ENCODE results near the gene PTH2R.
"Not testable (repeated sequence)": the region's sequence is repeated elsewhere in the genome, so short reads cannot be mapped to it uniquely, and the experiment has no call there.

The PTH2R gene

DNA sequence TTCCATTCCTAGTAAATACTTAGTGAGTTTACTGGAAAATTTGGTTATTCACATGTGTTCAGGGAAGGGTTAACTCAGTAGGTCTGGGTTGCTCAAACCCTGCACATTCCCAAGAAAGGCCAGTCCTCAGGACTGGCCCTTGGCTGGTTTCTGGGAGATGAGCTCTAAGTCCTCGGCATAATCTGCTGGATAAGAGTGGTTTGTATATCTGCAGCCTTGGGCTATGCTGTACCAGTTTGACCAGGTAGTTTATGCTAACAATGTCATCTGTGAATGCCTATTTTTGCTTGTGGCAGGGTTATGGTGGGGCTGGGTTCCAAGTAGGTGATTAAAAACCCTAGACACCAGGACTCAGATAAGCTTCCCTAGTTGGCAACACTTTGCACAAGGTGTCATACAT, 7.4 kb upstream of the PTH2R start:
- no peak for DNase-seq

GRCh38 chr2:208407667-208408066, 1.1 kb downstream of the PTH2R start:
- DNase-seq, result no peak

DNA sequence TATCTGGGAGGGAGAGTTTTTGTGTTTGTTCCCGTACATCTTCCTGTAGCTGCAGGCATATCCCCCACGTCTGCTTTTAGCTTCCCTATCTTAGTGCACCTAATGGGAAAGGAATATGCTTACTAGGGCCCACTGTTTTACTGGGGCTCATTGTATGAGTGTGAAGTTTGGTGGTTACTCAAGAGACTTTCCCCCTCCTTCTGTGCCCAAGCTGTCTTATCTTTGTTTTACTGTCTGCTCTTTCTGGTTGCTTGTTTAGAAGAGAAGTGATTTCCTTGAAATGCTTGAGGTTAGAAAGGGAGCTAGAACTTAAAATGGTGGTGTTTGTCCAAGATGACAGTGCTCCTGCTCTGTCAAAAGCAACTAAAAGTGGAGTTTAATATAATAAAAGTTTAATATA, 7.3 kb downstream of the PTH2R start:
- no peak for DNase-seq

GRCh38 chr2:208415255-208415654, 8.7 kb downstream of the PTH2R start:
- no peak for DNase-seq

DNA sequence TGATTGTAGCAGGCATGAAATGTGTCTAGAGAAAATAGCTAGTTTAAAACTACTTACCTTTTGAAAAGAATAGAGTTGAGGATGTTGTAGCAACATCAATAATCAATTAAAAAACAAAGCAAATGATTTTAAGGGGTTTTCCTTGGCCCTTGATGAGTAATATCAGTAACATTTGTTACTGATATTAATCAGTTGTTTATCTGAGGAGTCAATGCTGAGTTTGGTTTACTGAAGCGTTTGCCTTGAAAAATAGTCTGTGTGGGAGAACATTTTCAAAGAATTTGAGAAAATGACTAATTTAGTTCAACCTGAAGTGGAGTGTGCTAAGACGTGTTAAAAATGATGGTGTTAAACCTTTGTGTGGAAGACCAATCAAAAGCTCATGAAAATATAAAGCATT, 9.3 kb downstream of the PTH2R start:
- DNase-seq, result no peak

GRCh38 chr2:208426412-208427045, 19.9 kb downstream of the PTH2R start:
- DNase-seq, result no peak

GRCh38 chr2:208437755-208438154, 31.2 kb downstream of the PTH2R start:
- no peak for DNase-seq

GRCh38 chr2:208440716-208441115, 34.1 kb downstream of the PTH2R start:
- no peak for DNase-seq

DNA sequence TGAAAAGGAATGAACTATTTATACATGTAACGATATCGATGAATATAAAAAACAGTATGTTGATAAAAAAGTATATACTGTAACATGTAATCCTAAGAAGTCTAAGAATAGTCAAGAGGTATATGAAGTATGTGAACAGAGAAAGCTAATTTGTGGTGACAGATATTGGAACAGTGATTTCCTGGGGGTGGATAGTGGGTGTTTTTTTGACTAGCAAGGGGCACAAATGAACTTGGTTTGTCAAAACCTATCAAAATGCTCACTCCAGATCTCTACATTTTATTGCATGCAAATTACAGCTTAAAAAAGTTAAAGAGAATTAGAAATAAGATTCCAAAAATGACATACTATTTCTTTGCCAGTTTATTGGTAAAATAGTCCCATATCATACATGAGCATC, 35.4 kb downstream of the PTH2R start:
- DNase-seq, result no peak

DNA sequence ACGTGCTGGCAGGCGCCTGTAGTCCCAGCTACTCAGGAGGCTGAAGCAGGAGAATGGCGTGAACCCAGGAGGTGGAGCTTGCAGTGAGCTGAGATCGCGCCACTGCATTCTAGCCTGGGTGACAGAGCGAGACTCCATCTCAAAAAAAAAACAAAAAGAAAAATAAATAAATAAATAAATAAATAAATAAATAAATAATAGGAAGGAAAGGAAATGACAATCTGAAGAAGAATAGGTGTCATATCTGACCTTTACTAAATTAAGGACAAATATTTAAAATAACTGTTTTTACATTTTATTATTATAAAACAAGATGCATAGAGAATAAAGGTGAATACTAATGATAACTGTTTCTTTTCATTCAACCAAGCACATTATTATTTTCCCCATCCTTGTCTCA, 40.9 kb downstream of the PTH2R start:
- not testable (repeated sequence) for DNase-seq

DNA sequence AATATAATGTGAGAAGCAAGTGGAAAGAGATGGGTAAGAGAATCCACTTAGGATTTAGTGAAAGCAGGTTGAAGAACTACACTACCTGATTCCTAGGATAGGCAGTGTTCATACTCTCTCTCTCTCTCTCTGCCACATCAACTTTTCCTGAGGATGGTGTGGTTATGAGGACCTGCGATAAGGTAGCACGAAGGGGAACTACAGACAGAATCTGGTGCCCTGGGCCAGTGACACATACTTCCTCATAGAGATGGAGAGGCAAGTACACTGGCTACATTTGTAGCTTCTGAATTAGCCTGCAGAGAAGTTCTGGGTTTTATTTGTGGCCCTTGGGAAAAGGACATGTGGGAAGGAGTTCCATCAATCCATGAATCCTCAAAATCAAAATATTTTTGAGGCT, 44.5 kb downstream of the PTH2R start:
- no peak for DNase-seq

- DNase-seq, result no peak
Measured at GRCh38 chr2:208454861-208455260, 48.3 kb downstream of the PTH2R start.

DNA sequence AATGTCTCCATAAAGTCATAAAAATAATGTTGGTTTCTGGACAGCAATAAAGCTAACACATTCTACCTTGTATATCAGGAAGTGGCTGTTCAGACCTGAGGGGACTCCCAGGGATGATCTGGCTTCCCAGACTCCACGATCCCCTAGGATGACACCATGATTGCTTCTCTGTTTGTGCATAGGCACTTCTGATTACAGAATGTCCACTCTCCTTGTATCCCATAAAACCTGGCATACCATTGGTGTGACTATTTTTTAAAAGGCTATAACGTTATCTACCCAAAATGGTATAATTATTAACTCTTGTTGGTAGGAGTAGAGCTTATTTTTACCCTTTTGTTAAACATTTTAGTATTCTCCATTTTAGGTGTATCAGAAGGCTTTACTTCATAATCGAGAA, 57.1 kb downstream of the PTH2R start:
- no peak for DNase-seq

GRCh38 chr2:208464205-208464604, 57.6 kb downstream of the PTH2R start:
- no peak for DNase-seq

- no peak for DNase-seq
Measured at GRCh38 chr2:208466151-208466919, 59.7 kb downstream of the PTH2R start.

DNA sequence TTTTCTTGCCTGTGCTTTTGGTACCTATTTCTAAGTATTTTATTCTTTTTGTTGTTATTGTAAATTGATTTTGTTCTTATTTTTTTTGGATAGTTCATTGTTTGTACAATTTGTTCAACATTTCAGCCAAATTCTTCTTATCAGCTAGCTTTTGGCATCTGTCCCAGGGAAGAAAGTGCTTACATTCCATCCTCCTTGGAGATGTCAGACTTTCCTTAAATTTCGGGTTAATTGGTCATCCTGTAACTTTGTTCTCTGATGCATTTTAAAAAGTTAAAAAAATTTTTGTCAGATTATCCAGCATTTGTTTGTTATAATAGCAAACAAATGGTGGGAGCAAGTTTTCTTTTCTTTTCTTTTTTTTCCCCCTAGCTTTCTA, 60.3 kb downstream of the PTH2R start:
- DNase-seq, result no peak

DNA sequence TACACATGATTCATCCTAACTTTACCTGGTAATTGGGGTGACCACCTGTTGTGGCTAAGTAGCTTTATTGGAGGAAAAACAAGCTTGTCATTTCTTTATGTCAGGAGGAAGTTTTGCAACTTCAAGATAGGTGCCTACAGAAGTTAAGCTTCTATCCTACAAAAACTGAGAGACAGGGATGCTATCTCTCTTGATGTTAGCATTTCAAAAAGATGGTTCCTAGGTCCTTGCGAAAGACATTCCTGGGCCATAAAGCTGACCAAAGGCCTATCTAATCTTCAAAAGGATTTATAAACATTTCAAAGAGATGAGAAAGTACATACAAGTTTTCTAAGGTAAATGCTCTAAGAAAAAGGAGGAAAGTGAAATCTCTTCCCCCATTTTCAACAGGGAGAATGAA, 61.0 kb downstream of the PTH2R start:
- no peak for DNase-seq

DNA sequence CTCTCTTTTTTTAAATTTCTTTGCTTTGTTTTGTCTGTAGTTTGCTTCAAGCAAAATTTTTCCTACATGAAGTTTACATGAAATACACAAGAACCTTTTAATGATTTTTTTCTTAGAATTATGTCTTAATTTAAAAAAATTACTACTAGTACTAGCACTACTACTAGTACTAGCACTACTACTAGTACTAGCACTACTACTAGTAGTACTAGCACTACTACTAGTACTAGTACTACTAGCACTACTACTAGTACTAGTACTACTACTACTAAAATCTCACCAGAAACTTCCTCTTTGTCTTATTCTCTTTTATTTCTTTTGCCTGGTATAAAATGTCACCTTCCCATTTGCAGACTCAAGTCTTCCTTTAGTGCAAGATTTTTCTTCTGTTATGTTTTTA, 71.1 kb downstream of the PTH2R start:
- DNase-seq, result no peak

DNA sequence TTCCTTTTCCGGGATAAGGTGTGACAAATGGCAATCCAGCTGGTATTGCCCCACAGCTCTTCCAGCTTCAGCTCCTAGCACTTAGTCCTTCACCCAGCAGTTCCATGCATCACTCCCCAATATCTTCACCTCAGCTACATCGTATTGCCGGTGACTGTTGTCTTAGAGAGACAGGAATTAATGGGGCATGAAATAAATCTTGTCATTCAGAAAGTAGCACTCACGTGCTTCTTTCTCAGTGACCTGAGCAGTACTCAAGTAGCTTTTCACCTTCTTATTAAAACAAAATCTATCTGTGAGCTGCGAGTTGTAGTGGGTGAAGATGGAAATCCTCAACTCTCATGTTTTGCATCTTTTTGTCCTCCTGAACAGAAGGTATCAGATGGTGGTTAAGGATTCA, 72.8 kb downstream of the PTH2R start:
- DNase-seq, result no peak

- DNase-seq, result not testable (repeated sequence)
Measured at GRCh38 chr2:208481945-208482344, 75.4 kb downstream of the PTH2R start.

- DNase-seq, result not testable (repeated sequence)
Measured at GRCh38 chr2:208482453-208483015, 75.9 kb downstream of the PTH2R start.

DNA sequence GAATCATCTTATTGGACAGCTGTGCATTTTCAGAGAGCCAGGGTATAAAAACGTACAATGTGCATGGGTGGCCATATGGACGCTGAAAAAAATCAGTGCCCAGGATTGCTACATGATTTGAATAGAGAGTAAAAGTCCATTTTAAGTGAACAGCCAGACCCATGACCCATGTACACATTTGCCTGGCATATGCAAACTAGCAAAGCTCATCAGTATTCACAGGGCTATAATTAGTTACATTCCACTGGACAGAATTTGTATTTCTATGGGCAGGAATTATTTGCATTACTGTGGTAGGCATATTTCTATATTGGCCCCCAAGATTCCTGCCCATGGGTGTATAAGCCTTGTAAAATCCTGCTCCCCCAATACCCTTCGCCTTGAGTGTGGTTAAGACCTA, 78.8 kb downstream of the PTH2R start:
- no peak for DNase-seq

- no peak for DNase-seq
Measured at GRCh38 chr2:208488686-208489564, 82.3 kb downstream of the PTH2R start.

DNA sequence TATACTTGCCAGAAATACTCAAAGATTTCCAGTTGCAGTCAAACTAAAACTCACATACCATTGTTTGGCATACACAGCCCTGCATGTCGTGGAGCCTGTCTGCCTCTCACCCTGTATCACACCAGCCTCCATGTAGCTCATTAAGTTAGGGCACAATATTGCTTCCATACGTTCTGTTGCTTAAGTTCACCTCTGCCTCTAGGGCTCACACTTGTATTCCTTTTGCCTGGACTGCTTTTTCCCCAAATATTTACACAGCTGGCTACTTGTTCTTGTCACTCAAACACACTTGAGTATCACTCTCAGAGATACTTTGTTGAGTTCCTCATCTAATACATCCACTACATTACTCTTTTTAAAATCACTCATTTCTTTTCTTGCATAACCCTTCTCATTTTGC, 83.1 kb downstream of the PTH2R start:
- DNase-seq, result no peak

Measured in CD4-positive, alpha-beta T cell treated with Interleukin-15 for 1 hour (primary cell).